Spinal cord (tissue), 10 donors: ENCODE results near the gene KCNG4. TPM values are rescaled to one million over a fixed set of nuclear protein-coding genes. Genes with fewer than 3 reads are reported as not detected.
A peak's percentile ranks its signal among the peaks of the same experiment; 100 is the strongest.

Experiments
- DNase-seq, 6 donors: peaks; one replicate each; pipeline versions ENCODE4 v3.0.0 to v3.0.0-alpha.2; 2013 to 2015; ENCODE audit warnings: low spot score in 6 of 6, low read depth in 4 of 6
- H3K27ac ChIP-seq: one replicate; pipeline ENCODE4 v1.5.1; 2013; ENCODE audit warnings: low read depth, low read length, control low read depth
- H3K27me3 ChIP-seq: one replicate; pipeline ENCODE4 v1.6.1; 2013; ENCODE audit warnings: low read length; ENCODE audit not compliant: control insufficient read depth, insufficient read depth
- H3K36me3 ChIP-seq: one replicate; pipeline ENCODE4 v1.6.1; 2013; ENCODE audit warnings: low read length; ENCODE audit not compliant: control insufficient read depth, insufficient read depth
- H3K4me1 ChIP-seq: one replicate; pipeline ENCODE4 v1.6.1; 2013; ENCODE audit warnings: low read length; ENCODE audit not compliant: control insufficient read depth, insufficient read depth
- H3K4me3 ChIP-seq: one replicate; pipeline ENCODE4 v1.5.1; 2013; ENCODE audit warnings: low read depth, low read length, control low read depth
- H3K9me3 ChIP-seq: one replicate; pipeline ENCODE4 v1.6.1; 2013; ENCODE audit warnings: low read length; ENCODE audit not compliant: control insufficient read depth, insufficient read depth
- WGBS: methylation state at CpG from one replicate; pipeline ENCODE4 v1.1.5; 2013; ENCODE audit warnings: missing lambda C conversion rate; ENCODE audit not compliant: insufficient coverage; 5-methylcytosine and 5-hydroxymethylcytosine counted together
- polyA plus RNA-seq, 2 donors: library from polyadenylated mRNA; unstranded; fragments of 120-200 nt; gene quantifications; one replicate each; pipeline ENCODE4 v1.2.1, GENCODE V29; 2013; ENCODE audit not compliant: insufficient read length in 2 of 2
- total RNA-seq, 2 donors: library from RNA; depleted of rRNA in 1 of 2; stranded (reverse); fragments of 120-200 nt in 1 of 2; fragments of >200 nt in 1 of 2; gene quantifications; one replicate each; pipeline versions ENCODE4 v1.2.3 to v1.2.4, GENCODE V29; 2013 to 2014
- donor health status: healthy.

The KCNG4 gene
- total and polyA plus RNA-seq, 4 donors, result 0.06 to 0.44 (median 0.31) TPM

DNA sequence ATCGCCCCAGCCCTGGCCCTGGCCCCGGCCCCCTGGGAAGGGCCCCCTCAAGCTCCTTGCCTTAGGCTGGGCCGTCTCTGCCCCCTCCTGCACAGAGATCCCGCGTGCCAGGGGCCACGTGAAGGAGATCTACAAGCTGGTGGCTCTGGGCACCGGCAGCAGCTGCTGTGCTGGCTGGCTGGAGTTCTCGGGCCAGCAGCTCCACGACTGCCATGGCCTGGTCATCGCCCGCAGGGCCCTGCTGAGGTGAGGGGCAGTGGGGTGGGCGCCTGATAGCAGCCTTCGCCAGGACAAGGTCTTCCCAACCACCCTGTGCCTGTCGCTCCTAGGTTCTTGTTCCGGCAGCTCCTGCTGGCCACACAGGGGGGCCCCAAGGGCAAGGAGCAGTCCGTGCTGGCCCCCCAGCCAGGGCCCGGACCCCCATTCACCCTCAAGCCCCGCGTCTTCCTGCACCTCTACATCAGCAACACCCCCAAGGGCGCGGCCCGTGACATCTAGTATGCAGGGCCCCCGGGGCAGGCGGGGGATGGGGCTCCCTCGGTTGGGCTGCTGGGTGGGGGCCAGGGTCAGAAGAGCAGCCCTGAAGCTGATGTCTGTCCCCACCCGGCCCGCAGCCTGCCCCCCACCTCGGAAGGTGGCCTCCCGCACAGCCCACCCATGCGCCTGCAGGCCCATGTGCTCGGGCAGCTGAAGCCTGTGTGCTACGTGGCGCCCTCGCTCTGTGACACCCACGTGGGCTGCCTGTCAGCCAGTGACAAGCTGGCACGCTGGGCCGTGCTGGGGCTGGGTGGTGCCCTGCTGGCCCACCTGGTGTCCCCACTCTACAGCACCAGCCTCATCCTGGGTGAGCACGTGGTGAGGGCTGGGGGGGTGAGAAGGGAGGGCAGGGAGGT lies 44.4 kb downstream of the KCNG4 start:
- no peak overlapping the region for H3K27ac ChIP-seq
- H3K9me3 ChIP-seq, result no peaks in the 10 kb centered on the region
- peaks cover 11% of the 10 kb centered on the region for H3K4me1 ChIP-seq
- peaks cover 2% of the 10 kb centered on the region for H3K36me3 ChIP-seq
- 87% methylated on average over 31 of the region's 38 CpGs for WGBS
- no peak overlapping the region for H3K4me3 ChIP-seq
- DNase-seq, result no peak
- H3K27me3 ChIP-seq, result no peaks in the 10 kb centered on the region

- Histone ChIP-seq H3K4me3 (no peak overlapping the region), H3K4me1 (peaks cover 11% of the 10 kb centered on the region), H3K9me3 (no peaks in the 10 kb centered on the region), H3K36me3 (peaks cover 2% of the 10 kb centered on the region), H3K27ac (no peak overlapping the region), H3K27me3 (no peaks in the 10 kb centered on the region)
- 70% methylated on average over 31 of the region's 34 CpGs for WGBS
- no peak for DNase-seq
Measured at GRCh38 chr16:84194470-84195200, 45.2 kb downstream of the KCNG4 start.

GRCh38 chr16:84194018-84194417 lies 45.8 kb downstream of the KCNG4 start:
- Histone ChIP-seq H3K36me3 (peaks cover 2% of the 10 kb centered on the region), H3K4me3 (no peak overlapping the region), H3K27ac (no peak overlapping the region), H3K9me3 (no peaks in the 10 kb centered on the region), H3K27me3 (no peaks in the 10 kb centered on the region), H3K4me1 (peaks cover 11% of the 10 kb centered on the region)
- no peak for DNase-seq
- WGBS, result 81% methylated on average over 11 of the region's 11 CpGs

DNA sequence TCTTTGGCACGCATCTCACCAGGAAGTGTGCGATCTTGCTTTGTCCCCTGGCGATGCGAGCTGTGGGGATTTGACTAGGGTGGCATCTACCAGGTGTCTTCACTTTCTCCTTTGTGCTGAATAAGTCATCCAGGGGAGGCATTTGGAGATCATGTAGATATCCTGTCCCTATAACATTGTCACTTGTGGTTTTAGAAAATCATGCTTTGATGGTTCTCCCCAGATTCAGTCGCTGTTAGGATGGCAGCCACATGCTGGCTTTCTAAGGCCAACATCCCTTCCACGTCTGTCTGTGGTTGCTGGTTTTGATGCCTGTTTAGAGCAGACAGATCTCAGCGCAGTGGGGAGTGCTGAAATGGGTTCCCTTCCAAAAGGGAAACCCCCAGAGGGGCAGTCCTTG lies 46.3 kb downstream of the KCNG4 start:
- Histone ChIP-seq H3K4me3 (no peak overlapping the region), H3K36me3 (peaks cover 2% of the 10 kb centered on the region), H3K4me1 (peaks cover 11% of the 10 kb centered on the region), H3K27ac (no peak overlapping the region), H3K9me3 (no peaks in the 10 kb centered on the region), H3K27me3 (no peaks in the 10 kb centered on the region)
- 73% methylated on average over 6 of the region's 7 CpGs for WGBS
- DNase-seq, result no peak

DNA sequence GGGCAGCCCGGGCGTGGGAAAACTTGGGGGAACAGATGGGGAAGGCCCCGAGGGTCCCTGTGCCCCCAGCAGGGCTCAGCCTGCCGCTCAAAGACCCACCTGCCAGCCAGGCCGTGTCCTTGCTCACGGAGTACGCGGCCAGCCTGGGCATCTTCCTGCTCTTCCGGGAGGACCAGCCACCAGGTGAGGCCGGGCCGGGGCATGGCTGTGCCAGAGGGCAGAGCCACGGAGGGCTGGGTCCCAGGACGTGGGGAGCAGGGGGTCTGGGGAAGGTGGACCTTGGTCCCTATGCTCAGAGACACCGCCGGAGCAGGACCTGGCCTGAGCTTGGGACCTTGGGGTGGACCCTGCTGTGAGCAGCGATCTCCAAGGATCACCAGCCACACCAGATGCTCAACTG lies 48.3 kb downstream of the KCNG4 start:
- H3K27ac ChIP-seq, result no peak overlapping the region
- DNase-seq, result no peak
- H3K27me3 ChIP-seq, result no peaks in the 10 kb centered on the region
- no peaks in the 10 kb centered on the region for H3K9me3 ChIP-seq
- H3K4me3 ChIP-seq, result no peak overlapping the region
- WGBS, result 93% methylated on average over 16 of the region's 16 CpGs
- H3K36me3 ChIP-seq, result peaks cover 2% of the 10 kb centered on the region
- H3K4me1 ChIP-seq, result peaks cover 11% of the 10 kb centered on the region

- Histone ChIP-seq H3K9me3 (no peaks in the 10 kb centered on the region), H3K36me3 (peaks cover 2% of the 10 kb centered on the region), H3K27ac (no peak within 1 kb of the TSS), H3K27me3 (no peaks in the 10 kb centered on the region), H3K4me3 (no peak within 1 kb of the TSS), H3K4me1 (peaks cover 15% of the 10 kb centered on the region)
- 90% methylated on average over 47 of the region's 47 CpGs for WGBS
- no peak for DNase-seq
Measured at GRCh38 chr16:84190731-84191388, 49.0 kb downstream of the KCNG4 start, which contains the start of gene ADAD2. Gene ADAD2, plus strand, starts transcription at chr16:84191157. Its CDS starts 74 bp downstream, at chr16:84191231.

DNA sequence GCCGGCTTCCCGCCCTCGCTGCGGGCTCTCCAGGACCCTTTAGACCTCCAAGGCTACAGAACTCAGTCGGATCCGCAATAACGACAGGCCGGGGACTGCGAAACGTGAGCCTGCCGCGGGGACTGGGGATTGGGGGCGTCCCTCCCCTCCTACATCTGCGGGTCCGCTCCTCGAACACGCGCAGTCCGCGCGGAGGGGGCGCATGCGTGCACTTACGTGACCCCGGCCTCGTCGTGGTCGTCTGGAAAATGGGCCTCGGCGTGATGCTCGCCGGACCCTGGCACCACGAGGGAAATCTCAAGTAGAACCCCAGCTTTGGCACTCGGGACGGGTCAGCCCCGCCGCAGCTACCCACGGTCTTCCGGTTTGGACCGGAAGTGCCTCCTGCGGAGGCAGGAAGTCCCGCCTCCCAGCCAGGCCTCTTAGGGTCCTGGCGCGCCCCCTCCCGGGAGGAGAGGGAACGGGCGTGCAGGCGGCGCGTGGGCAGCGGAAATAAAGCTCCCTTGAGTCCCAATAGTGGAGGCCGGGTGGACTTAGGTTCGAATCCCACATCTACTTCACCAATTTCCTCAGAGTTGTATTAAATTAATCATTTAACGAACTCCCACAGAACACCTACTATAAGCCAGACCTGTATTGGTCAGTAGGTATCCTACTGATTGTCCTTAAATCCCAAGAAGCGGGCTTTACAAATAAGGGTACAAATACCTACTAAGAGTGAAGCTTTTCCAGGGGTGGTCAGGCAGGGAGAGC lies 53.0 kb downstream of the KCNG4 start, which contains the start of gene TAF1C:
Gene TAF1C, minus strand, starts transcription at position 373 of the 753 bp plus-strand sequence. CDS start 2,069 bp downstream, outside the sequence.
- WGBS, result 0% methylated on average over 49 of the region's 55 CpGs

DNA sequence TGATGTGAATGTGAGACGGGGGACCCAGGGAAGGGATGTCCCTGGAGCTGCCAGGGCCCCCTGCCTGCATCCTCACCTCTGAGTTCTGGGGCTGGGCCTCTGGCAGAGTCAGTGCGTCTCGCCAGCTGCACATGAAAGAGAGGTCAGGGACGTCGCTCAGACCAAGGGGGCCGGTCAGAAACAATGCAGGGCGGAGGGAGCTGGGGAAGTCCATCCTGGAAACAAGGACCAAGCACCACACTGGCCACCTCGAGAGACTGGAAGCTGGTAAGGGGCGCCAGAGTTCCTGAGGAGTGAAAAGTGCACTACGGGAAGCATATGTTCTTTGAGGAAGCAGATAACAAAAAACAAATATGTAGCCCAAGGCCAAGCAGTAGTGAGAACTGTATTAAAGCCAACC lies 55.0 kb downstream of the KCNG4 start:
- H3K27me3 ChIP-seq, result no peaks in the 10 kb centered on the region
- H3K4me3 ChIP-seq, result no peak overlapping the region
- WGBS, result 91% methylated on average over 10 of the region's 10 CpGs
- peak overlapping the region; percentile 15 for H3K27ac ChIP-seq
- peaks cover 56% of the 10 kb centered on the region for H3K36me3 ChIP-seq
- no peak for DNase-seq
- H3K4me1 ChIP-seq, result peaks cover 36% of the 10 kb centered on the region
- H3K9me3 ChIP-seq, result no peaks in the 10 kb centered on the region

More for the DNA sequence above, 53.0 kb downstream of the KCNG4 start, which contains the start of gene TAF1C:
- peak; percentile 78 to 98 (median 92) for DNase-seq
- no peaks in the 10 kb centered on the region for H3K9me3 ChIP-seq
- peak within 1 kb of the TSS; percentile 22 for H3K27ac ChIP-seq
- peak within 1 kb of the TSS; percentile 90 for H3K4me3 ChIP-seq
- no peaks in the 10 kb centered on the region for H3K27me3 ChIP-seq
- H3K36me3 ChIP-seq, result peaks cover 36% of the 10 kb centered on the region
- H3K4me1 ChIP-seq, result peaks cover 33% of the 10 kb centered on the region
